CD4-positive, alpha-beta T cell treated with Interferon gamma for 1 hour (primary cell): Measurements from ENCODE around the gene ZBTB20.

Source experiments
- DNase-seq: peaks from one replicate; pipeline ENCODE4 v3.0.0-alpha.2; 2020

The ZBTB20 gene

DNA sequence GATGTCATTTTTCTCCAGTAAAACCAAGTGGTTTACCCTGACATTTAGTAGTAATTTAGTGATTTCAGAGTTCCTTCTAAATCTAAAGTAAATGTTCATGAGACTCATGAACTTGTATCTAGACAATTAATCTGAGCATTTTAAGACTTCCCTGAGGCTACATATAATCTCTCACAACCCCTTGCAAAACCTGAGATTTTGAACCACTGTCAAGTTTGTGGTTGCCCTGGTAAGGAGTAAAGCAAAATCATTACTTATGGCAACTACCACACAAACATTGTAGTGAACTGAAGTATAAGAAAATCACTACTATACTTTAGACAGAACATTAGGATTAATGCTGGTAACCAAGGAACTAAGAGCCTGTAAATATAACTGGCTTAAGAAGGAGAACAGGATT is 483.1 kb downstream of the ZBTB20 start:
- DNase-seq: no peak

DNA sequence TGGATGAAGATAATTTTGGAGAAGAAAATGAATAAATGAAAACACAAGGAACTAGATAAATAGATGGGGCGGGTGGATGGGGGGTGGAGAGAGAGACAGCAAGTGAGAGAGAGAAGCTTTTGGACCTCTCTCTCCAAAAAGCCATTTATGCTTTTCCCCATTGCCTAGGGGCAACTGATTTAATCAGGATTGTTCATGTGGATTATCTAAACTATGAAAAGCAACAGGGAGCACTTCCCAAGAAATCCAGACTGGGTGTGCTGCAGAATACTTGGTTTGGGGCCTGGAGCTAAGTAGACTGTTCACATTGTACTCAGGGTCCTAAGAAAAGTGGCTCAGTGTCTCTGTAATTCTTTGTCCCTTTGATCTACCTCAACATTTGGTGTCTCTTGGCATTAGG is 486.3 kb downstream of the ZBTB20 start:
- DNase-seq: no peak

DNA sequence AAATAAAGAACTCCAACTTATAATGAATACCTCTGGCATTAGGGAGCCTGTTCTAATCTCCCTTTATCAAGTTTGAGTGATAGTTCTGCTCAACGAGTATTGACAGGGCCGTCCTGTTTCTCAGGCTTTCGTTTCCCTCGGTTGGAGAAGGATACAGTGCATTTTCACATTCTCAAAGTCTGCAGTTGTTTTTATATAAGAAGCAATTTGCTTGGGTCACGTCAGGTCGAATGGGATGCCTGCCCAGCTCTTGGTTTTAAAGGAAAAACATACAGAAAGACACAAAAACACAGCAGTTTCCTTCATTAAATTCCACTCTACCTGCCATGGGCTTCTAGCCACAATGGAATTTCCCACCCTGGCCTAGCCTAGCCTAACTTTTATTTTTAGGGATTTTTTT is 487.0 kb downstream of the ZBTB20 start:
- DNase-seq: no peak

DNA sequence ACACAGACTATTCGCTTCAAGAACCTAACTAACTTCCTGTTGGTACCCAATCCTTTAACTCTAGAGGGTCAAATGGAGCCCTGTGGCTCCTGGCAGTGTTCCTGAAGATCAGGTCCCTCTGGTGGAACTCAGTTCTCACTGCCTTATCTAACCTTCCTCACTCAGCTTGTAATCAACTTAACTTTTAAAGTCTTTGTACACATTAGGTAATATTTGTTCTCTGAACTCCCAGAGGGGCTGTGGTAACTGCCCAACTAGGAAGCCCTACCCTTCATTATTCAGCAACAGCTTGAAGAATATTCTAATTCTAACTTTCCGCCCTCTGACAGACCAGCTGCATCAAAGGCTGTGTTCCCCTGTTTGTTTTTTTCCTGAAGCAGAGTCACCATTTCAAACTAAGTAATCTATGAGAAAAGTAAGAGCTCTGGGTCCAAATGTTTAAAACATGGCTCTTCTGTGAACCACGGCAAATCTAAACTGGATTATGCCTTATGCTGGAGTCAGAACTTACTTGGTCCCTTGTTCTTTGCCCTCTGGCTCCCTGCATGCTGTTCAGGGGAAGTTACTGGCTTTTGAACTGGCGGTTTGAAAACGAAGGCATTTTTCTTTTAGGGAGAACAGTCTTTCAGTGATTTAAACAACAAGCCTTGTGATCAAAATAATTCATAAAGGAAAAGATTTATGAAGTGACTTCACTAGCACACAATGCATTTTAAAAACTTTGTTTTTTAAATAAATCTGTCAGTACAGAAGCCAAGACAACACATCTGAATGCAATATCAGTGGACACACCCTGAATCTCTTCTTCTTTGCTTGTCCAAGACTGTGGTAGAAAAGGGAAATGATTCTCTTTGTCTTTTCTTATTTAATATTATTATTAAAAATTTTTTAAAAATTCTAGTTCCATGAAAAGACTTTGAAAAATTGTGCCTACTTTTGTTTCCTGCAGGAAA is 487.7 kb downstream of the ZBTB20 start:
- no peak for DNase-seq

DNA sequence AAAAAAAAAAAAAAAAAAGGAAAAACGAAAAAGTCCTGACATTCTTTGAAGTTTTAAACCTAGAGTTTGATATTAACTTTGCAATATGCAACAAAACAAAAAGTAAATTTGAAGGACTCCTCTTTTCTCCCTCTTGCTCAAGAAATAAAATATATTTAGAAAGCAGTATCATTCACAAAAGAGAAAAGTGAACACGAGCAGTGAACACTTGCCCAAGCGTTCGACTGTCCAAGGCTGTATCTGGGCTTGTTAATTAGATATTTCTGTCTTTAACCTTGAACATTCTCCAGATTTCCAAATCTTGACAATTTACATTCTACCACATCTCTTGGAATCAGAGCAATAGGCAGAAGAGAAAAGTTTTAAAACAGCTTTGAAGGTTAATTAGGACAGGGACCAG is 495.5 kb downstream of the ZBTB20 start:
- no peak for DNase-seq

DNA sequence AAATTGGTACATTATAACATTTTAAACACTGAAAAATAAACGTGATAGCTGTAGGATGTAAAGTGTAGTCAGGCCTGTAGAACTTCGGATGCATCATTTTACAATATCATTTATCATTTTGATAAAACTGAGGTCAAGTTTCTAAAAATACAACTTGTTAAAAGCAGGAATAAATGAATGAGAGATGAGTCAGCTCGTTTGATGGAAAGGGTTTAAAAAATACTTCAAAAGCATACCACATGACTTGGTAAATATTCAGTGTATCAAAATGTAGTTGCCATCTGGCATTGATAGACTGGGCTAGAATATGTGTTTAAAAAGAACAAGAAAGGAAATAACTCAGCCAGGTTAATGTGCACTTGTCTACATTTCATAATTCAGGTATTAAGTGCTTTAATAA is 496.3 kb downstream of the ZBTB20 start:
- DNase-seq: no peak

DNA sequence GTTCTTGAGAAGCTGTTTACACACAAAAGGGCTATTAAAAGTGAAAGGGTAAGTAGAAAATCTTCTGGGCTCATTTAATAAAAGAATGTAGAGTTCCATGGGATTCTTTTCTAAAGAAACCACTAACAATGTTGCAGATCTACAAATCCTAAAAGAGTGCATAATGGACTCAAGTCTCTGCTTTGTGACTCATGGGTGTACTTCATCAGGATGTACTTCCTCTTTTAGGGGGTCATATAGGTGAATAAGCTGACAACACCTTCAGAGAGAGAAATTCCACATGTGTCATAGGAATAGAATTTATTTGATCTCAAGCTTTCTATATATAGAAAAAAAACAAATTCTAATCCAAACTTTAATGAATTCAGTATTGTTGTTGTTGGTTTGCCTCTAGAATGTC is 497.8 kb downstream of the ZBTB20 start:
- DNase-seq: no peak

DNA sequence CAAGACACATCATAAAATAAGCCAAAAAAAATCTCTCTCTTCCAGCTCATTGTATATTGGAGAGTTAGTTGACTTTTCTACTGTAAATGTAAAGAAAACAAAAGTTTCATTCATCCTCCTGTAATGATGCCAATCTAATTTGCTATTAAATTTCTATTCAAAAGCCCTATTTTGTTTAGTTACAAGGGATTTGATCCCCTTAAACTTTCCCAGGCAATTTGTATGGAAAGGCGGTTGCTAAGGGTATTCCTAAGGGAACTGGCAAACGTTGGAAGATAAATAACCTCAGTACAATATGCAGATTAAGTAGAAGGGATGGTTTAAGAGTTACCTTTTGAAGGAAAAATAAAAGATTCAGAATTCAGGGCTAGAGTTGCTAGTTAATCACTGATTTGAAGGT is 500.6 kb downstream of the ZBTB20 start:
- no peak for DNase-seq

DNA sequence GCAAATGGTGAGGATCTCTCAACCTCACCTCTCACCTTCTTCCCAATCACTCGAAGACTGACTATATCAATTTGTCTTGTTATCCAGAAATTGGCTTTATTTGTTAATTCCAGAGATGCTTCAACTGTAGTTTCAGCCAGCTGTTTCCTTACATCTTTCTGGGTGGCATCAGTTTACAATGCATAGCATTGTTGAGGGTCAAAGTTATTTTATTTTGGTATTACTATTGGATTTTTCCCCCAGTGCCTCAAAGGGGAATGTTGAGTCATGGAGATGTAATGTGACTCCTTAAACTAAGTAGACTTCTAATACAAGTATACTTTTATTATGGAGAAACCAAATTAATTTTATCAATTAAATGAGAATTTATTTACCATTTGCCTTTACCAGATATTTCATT is 501.7 kb downstream of the ZBTB20 start:
- DNase-seq: no peak

DNA sequence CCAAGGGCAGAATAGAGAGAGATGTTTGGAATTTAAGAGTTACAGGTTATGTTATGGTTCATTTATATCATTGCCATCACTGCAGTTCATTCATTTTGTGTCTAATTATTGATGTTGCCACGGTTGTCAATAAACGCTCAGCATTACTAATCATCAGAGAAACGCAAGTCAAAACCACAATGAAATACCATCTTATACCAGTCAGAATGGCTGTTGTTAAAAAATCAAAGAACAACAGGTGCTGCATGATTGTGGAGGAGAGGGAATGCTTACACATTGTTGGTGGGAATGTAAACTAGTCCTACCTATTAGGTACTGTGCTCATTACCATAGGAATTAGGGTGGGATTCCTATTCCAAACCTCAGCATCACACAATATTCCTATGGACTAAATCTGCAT is 502.7 kb downstream of the ZBTB20 start:
- no peak for DNase-seq

DNA sequence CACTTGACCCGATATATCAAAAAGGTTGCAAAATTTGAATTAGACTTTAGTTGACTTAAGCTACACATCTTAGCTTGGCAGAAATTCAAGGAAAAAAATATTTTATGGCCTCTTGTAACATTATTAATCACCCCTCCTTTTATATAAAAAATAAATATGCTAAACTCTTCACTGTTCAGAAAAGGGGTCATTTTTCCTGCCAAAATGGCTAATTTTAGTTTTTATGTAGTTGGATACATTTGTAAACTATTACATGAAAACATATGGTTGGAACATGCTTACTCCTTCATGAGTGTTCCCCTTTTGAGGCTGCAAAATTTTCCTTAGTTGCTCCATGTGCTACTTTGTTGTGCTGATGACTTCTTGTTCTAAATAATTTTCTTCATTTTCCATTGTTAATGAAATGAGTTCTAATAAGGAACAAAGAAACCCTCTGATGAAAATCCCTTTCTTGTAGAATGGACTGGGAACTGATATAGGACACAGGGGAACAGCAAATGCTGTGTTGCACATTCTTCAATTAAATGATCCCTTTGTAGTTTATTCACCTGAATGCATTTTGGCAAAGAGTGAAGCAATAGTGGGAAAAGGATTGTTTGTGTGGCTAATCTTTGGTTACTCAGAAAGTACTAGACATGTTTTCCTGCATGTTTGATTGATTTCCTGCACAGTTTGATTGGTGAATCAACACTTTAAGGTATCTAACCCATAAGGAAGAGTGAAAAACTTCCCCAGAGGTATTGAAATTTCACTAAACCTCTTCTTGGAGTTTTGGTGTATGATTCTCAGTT is 503.9 kb downstream of the ZBTB20 start:
- no peak for DNase-seq

DNA sequence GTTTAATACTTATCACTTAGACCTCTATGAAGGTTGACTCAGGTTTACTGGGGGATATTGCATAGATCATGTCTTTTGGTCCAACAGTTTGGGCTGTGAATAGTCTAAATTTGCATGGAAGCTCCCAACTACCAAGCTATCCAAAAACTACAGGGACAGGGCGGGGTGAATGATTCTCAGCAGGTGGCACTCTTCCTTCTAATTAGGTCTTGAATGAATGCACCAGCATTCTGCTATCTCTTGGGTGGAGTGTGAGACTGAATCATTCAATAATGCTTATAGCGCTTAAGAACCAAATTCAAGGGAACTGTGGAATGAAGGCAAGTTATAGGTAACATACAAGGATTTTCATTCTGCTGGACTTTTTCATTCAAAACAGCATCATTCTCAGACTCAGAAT is 507.0 kb downstream of the ZBTB20 start:
- no peak for DNase-seq

DNA sequence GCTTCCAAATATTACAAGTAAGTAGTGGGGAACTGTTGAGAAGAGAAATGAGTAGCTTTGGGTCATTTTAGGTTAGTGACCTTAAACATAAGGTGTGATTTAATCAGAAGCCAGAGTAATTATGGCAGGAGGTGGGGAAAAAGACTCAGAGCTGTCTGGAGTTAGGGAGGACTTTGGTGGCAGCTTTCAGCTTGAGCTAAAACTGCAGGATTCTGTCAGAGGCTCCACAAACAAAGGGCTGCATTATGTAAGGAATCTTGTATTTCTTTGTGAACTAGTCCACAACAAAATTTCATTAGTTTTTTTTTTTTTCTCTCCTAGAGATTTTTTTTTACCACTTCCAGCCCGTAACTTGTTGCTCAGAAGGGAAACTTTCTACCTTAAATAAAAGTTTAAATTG is 507.9 kb downstream of the ZBTB20 start:
- DNase-seq: no peak

DNA sequence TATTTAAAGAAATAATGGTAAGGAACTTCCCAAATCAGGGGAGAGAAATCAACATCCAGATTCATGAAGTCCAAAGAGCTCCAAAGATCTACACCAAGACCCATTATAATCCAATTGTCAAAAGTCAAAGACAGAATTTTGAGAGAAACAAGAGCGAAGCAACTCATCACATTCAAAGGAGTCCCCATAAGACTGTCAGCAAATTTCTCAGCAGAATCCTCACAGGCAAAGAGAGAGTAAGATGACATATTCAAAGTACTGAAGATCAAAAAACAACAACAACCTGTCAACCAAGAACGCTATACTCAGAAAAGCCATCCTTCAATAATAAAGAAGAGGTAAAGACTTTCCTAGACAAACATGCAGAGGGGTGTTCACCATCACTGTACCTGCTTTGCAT is 511.2 kb downstream of the ZBTB20 start:
- DNase-seq: no peak

DNA sequence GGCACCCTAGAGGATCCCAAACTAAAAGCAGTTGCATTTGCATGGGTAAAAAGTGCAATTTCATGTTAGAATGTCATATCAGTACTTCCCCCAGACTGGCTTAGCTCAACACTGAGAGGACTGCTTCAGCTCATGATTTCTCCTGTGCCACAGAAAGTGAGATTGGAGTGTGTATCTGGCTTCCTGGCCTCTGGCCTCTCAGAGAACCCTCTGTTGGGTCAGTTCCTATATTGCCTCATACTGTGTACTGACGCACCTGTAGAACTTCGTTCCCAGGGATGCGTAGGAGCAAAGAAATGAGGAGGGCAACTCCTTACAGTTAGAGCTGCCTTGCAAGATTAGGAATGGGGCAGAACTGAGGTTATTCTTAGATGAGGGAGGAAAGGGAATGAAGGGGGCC is 512.5 kb downstream of the ZBTB20 start:
- no peak for DNase-seq

DNA sequence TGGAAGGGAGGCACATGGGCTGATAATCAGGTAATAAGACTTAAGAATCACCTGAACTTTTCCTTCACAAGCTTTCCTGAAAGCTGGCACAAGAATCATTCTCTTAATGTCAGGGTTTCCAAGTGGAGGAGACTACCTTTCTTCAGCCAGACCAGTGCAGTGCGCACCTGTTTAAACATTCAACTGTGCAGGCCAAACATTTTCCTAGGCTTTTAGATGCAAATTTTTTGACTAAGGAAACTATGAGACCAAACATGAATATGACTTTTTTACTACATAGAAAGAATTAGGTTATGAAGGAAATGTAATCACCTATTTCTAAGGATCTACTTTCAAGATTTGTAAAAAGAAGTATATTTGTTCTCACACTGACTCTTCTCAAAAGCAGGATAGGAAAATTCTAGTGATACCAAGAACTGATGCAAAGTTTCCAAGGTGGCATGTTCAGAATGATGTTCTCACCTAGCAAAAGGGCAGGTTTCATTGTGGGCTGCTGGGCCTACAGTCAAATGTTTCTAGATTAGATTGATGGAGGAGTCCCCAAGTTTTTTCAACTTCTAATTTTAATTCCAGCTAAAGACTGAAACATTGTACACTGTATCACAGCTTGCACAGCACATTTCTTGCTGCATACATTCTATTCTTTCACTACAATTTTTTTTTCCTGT is 514.2 kb downstream of the ZBTB20 start:
- no peak for DNase-seq

DNA sequence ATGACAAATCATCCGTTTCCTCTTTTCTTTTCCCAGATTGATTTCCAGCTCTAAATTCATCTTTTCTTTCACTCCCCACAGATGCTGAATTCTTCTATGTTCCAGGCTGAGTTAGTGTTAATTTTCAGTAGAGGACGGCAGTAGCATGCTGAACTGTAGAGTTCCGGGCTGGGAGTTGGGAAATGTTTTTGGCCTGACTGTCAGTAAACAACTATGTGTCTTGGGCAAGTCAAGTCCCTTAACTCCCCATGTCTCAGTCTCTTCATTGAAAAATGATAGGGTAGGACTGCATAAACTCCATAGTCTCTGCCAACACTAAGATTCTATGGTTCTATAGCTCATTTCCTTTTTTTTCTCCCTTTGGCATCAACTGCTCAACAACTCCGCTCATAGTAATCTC is 519.3 kb downstream of the ZBTB20 start:
- no peak for DNase-seq

DNA sequence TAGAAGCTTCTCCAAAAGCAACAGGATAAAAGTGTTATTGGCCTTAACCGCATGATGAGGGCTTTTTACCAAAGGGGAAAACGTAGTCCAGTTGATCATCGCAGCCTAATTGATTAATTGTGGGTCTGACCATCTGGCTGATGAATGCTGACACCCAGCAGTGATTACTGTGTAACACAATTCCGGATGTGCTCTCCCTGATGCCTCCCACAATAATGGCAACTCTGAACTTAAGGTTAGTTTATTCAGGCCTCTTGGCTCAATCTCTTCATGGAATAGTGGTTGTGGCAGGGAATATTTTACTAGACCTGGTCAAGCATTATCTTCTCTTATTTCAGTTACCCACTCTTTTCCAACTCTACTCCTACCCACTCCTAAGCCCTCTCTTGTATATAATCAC is 520.3 kb downstream of the ZBTB20 start:
- no peak for DNase-seq

DNA sequence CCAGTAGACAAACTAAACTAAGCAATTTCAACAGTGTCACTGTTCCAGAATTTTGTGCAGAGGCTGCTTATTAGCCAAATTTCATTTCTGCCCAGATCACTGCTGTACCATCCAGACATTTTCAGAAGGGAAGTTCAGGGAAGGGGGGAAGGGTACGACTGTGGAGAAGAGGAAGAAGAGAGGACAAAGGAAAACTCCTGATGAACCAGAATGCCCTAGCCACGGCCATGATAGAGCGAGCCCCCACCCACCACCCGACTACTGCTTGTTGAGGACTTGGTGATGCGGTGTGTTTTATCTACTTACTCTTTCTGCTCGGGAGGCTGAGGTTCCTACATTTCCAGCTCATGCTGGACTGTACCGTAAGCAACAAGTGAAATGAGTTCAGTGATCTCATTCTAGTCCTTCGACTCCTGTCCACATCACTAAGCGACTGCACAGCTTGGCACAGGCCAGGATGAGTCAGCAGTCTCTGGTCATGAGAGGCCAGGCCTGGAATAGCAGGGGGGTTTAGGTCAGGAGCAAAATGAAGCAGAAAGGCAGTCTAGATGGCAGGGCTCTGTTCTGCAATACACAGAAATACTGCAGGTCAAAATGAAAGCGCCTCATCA is 522.4 kb downstream of the ZBTB20 start:
- no peak for DNase-seq

DNA sequence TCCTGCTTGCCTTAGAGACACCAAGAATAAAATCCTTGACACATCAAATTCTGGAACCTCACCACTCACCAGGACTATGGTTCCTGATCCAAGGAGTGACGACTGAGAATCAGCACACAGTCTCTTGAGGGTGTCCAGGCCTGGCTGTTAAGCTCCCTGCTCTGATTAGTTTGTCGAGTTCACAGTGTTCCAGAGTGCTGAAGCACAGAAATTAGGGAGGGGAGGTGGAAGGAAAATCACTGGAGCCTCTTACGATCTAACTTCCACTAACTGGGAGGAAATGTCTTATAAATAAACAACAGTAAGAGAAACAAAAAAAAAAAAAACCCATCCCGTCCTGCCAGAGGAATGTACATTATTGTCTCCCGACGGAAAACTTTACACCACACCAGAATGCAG is 523.0 kb downstream of the ZBTB20 start:
- no peak for DNase-seq

DNA sequence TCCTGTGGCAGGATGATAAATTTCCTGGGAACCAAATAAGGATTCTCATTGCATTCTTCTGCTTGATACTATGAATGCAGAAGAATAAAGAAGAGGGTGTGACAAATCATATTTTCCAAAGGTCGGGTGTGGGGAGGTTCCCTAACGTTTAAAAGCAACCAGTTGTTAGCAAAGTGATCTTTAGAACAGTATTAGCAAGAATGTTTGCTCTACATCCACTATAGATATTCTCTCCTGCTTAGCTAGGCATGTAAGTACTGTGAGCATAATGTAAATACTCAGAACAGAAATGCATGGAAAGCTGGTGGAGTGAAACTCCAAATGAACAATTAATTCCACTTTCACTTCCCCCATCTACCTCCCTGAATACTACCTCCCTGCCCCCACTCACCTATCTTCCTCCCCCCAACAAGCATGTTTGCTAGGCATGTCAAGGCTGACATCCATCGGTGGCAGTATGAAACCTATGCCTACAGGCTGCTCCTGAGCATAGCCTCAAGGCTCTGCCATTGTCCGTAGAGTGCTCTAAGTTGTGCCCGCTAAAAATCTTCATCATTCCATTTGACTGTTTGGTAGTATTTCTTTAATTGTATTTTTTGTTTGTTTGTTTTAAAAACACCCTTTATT is 523.6 kb downstream of the ZBTB20 start:
- DNase-seq: no peak

DNA sequence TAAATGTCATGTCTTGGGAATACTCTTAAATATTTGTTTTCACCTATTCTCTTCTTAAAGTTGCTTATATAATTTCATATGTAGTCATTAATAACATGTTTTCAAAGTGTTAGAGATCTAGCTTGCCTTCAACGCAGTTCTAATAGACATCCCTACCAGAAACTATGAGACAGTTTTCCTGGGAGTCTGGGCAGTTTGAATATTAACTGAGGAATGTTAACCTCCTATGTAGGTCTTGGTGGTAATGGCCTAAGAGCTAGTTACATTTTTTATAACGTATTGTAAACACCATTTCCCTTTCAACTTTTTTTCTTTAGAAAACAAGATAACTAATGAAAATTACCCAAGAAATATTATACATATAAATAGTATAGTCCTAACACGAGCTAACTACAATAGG is 525.1 kb downstream of the ZBTB20 start:
- DNase-seq: no peak

DNA sequence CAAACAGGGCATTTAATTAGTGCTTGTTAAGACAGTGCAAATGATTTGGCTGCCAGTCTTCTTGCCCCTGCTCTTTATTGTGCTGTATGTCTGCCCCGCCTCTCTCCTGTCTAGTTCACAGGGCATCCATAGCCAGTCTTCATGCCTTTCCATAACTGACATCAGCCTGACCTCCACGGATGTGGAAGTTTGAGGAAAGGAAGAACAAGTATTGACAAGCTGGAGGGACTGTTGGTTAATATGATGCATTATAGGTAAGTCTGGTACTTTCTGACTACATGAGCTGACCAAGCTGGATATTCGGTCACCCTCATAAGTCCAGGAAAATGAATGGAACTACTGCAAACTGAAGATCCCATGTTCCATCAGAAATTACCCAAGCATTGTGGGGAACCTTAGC is 527.3 kb downstream of the ZBTB20 start:
- DNase-seq: no peak
